Loucy (cell line): ENCODE measurements around the gene PHACTR1.

Experiments
- H2AFZ ChIP-seq: fragments of 200-600 bp; sonication (generic); 2 replicates; pipeline ENCODE4 v1.6.0; 2016; ENCODE audit warnings: antibody characterized with exemption, mild to moderate bottlenecking, low read length, moderate library complexity
- H3F3A ChIP-seq: fragments of 200-600 bp; 2 replicates; pipeline ENCODE4 v1.6.0; 2016; ENCODE audit warnings: antibody characterized with exemption, low read depth, mild to moderate bottlenecking
- H3K27me3 ChIP-seq: fragments of 200-600 bp; sonication (generic); 2 replicates; pipeline ENCODE4 v1.6.1; 2014; ENCODE audit warnings: low read length, mild to moderate bottlenecking; ENCODE audit not compliant: insufficient read depth, poor library complexity, severe bottlenecking
- H3K36me3 ChIP-seq: fragments of 200-600 bp; sonication (generic); 2 replicates; pipeline ENCODE4 v1.6.1; 2016; ENCODE audit warnings: low read length; ENCODE audit not compliant: insufficient read depth
- H3K4me1 ChIP-seq: fragments of 200-600 bp; sonication (generic); 2 replicates; pipeline ENCODE4 v1.5.1; 2014; ENCODE audit warnings: low read length, mild to moderate bottlenecking; ENCODE audit not compliant: insufficient read depth, poor library complexity, severe bottlenecking
- H3K4me2 ChIP-seq: fragments of 200-600 bp; sonication (generic); 2 replicates; pipeline ENCODE4 v1.6.0; 2014; ENCODE audit warnings: antibody characterized with exemption, low read length, low read depth, mild to moderate bottlenecking; ENCODE audit not compliant: poor library complexity, severe bottlenecking
- H3K4me3 ChIP-seq: fragments of 200-600 bp; sonication (generic); 2 replicates; pipeline ENCODE4 v1.5.1; 2014; ENCODE audit warnings: low read length, mild to moderate bottlenecking, mixed read lengths; ENCODE audit not compliant: poor library complexity, severe bottlenecking
- H3K79me2 ChIP-seq: fragments of 200-600 bp; sonication (generic); 2 replicates; pipeline ENCODE4 v1.6.1; 2014; ENCODE audit warnings: low read length; ENCODE audit not compliant: insufficient read depth
- H3K9ac ChIP-seq: fragments of 200-600 bp; sonication (generic); 2 replicates; pipeline ENCODE4 v1.6.0; 2014; ENCODE audit warnings: mild to moderate bottlenecking, low read depth, low read length, moderate library complexity; ENCODE audit not compliant: poor library complexity, severe bottlenecking
- H3K9me2 ChIP-seq: fragments of 200-600 bp; sonication (generic); replicated peaks from 2 replicates; pipeline ENCODE4 v1.6.1; 2016; ENCODE audit warnings: low read depth, low read length, mixed read lengths
- H3K9me3 ChIP-seq: fragments of 200-600 bp; sonication (generic); 2 replicates; pipeline ENCODE4 v1.6.1; 2014; ENCODE audit warnings: mild to moderate bottlenecking, antibody characterized with exemption, low read length, low read depth; ENCODE audit not compliant: insufficient read depth
- H4K20me1 ChIP-seq: fragments of 200-600 bp; sonication (generic); 2 replicates; pipeline ENCODE4 v1.6.0; 2014; ENCODE audit warnings: antibody characterized with exemption, low read length, mild to moderate bottlenecking; ENCODE audit not compliant: insufficient read depth, poor library complexity, severe bottlenecking
- CTCF ChIP-seq: fragments of 200-600 bp; sonication (generic); conservative IDR thresholded peaks from 2 replicates; pipeline ENCODE4 v1.5.1; 2014; ENCODE audit warnings: mild to moderate bottlenecking, antibody characterized with exemption, low read length
- EZH2phosphoT487 ChIP-seq: fragments of 200-600 bp; IDR thresholded peaks from 2 replicates; pipeline ENCODE4 v1.6.1; 2018; ENCODE audit warnings: antibody characterized with exemption, mild to moderate bottlenecking, moderate library complexity, borderline replicate concordance

Gene PHACTR1

GRCh38 chr6:13120483-13121482 lies 404.2 kb downstream of the PHACTR1 start:
- no peaks in the 10 kb centered on the region for H3K27me3 ChIP-seq
- H3K4me3 ChIP-seq, result no peak overlapping the region
- no peak overlapping the region for H3K9ac ChIP-seq
- TF ChIP-seq CTCF (peak; percentile 70), EZH2phosphoT487 (no peak)
- no peaks in the 10 kb centered on the region for H3F3A ChIP-seq
- peaks cover 4% of the 10 kb centered on the region for H3K4me1 ChIP-seq
- H3K9me2 ChIP-seq, result no peaks in the 10 kb centered on the region
- no peaks in the 10 kb centered on the region for H3K9me3 ChIP-seq
- H2AFZ ChIP-seq, result no peak overlapping the region
- H3K4me2 ChIP-seq, result no peak overlapping the region
- H3K79me2 ChIP-seq, result no peaks in the 10 kb centered on the region
- H4K20me1 ChIP-seq, result no peaks in the 10 kb centered on the region
- no peaks in the 10 kb centered on the region for H3K36me3 ChIP-seq

- Histone ChIP-seq H4K20me1 (no peaks in the 10 kb centered on the region), H3K4me1 (no peaks in the 10 kb centered on the region), H3K36me3 (no peaks in the 10 kb centered on the region), H3K4me3 (no peak overlapping the region), H3K4me2 (no peak overlapping the region), H3K79me2 (no peaks in the 10 kb centered on the region), H3K9me3 (no peaks in the 10 kb centered on the region), H2AFZ (no peak overlapping the region), H3K27me3 (no peaks in the 10 kb centered on the region), H3K9ac (no peak overlapping the region), H3F3A (no peaks in the 10 kb centered on the region), H3K9me2 (no peaks in the 10 kb centered on the region)
- TF ChIP-seq CTCF (no peak), EZH2phosphoT487 (no peak)
These were observed 407.6 kb downstream of the PHACTR1 start for GRCh38 chr6:13124131-13124530.

- Histone ChIP-seq H3K4me2 (no peak overlapping the region), H3F3A (no peaks in the 10 kb centered on the region), H4K20me1 (no peaks in the 10 kb centered on the region), H2AFZ (no peak overlapping the region), H3K4me1 (no peaks in the 10 kb centered on the region), H3K27me3 (no peaks in the 10 kb centered on the region), H3K9me3 (no peaks in the 10 kb centered on the region), H3K9ac (no peak overlapping the region), H3K9me2 (no peaks in the 10 kb centered on the region), H3K79me2 (no peaks in the 10 kb centered on the region), H3K4me3 (no peak overlapping the region), H3K36me3 (no peaks in the 10 kb centered on the region)
- no peak for TF ChIP-seq EZH2phosphoT487
- TF ChIP-seq CTCF, result no peak
These were observed 409.3 kb downstream of the PHACTR1 start for GRCh38 chr6:13125841-13126240.
